K562 (cell line): Measurements from ENCODE around the gene VPREB1. TPM values are rescaled to one million over a fixed set of nuclear protein-coding genes. Genes with fewer than 3 reads are reported as not detected.

Experiments used
- ATAC-seq: fragments of 200-7000 bp; cut with Tn5 transposase; 3 replicates; pipeline ENCODE4 v1.9.1; 2020; ENCODE audit warnings: moderate library complexity
- BruUV-seq: library from RNA; stranded (reverse); fragments of 400-500 nt; replicated peaks from 2 replicates; lab custom pipeline; 2021; lab: Mats Ljungman, UMichigan
- CTCF ChIA-PET: fragments of 300-600 bp; formaldehyde crosslinking; extraction: SDS; loops from one replicate; lab custom pipeline; 2021; ENCODE audit warnings: low intra/inter-chr PET ratio; lab: Yijun Ruan, JAX
- POLR2A ChIA-PET: fragments of 300-600, 350-650 bp; sonication (Branson Sonifier 250); formaldehyde crosslinking; extraction: SDS; loops from one replicate; lab custom pipeline; 2021; ENCODE audit warnings: antibody characterized with exemption, inconsistent platforms; lab: Yijun Ruan, JAX
- DNase-seq, 4 experiments: peaks; one replicate each; pipeline versions ENCODE4 v3.0.0 to v3.0.0-alpha.2; 2011 to 2018; ENCODE audit warnings: low spot score in 3 of 4, mixed read lengths in 3 of 4; ENCODE audit errors: extremely low read depth in 1 of 4
- FAIRE-seq: peaks from 2 replicates; lab custom pipeline; 2011; peaks lifted over from hg19 to GRCh38; lab: Jason Lieb, UNC
- H2AFZ ChIP-seq: 2 replicates; pipeline ENCODE4 v1.6.0; 2011; ENCODE audit warnings: low read depth, low read length, control low read depth, inconsistent platforms
- H3K27ac ChIP-seq: fragments of 200-600 bp; 3 replicates; pipeline ENCODE4 v1.8.0; 2011; ENCODE audit warnings: low read depth, mild to moderate bottlenecking, control low read depth, inconsistent platforms, low read length, moderate library complexity, mixed read lengths; ENCODE audit errors: extremely low read depth
- H3K27me3 ChIP-seq, 2 experiments: fragments of 300-600 bp in 1 of 2; 2 replicates in 1 of 2; 3 replicates in 1 of 2; pipeline versions ENCODE4 v1.6.0 to v1.8.0; 2011; ENCODE audit warnings: inconsistent platforms in 2 of 2, low read length in 2 of 2, mild to moderate bottlenecking in 1 of 2, mixed read lengths in 1 of 2, moderate library complexity in 1 of 2; ENCODE audit not compliant: control insufficient read depth in 2 of 2, insufficient read depth in 2 of 2
- H3K36me3 ChIP-seq: fragments of 300-600 bp; 3 replicates; pipeline ENCODE4 v1.8.0; 2011; ENCODE audit warnings: mild to moderate bottlenecking, low read length, inconsistent platforms; ENCODE audit not compliant: control insufficient read depth, insufficient read depth
- H3K4me1 ChIP-seq, 2 experiments: fragments of 200-600 bp in 1 of 2; replicated peaks in 1 of 2; 2 replicates in 1 of 2; 3 replicates in 1 of 2; pipeline versions ENCODE4 v1.5.1 to v1.8.0; 2011; ENCODE audit warnings: inconsistent platforms in 2 of 2, low read length in 2 of 2, mild to moderate bottlenecking in 1 of 2, mixed read lengths in 1 of 2, moderate library complexity in 1 of 2; ENCODE audit not compliant: control insufficient read depth in 2 of 2, insufficient read depth in 2 of 2
- H3K4me2 ChIP-seq: 2 replicates; pipeline ENCODE4 v1.6.1; 2011; ENCODE audit warnings: low read length, control low read depth, inconsistent platforms, mixed read lengths; ENCODE audit not compliant: insufficient read depth
- H3K4me3 ChIP-seq: fragments of 200-600 bp; sonication (generic), shearing (Covaris generic); 2 replicates; pipeline ENCODE4 v1.5.1; 2016; ENCODE audit warnings: control low read depth, inconsistent platforms
- H3K79me2 ChIP-seq: fragments of 200-600 bp; 3 replicates; pipeline ENCODE4 v1.8.0; 2011; ENCODE audit warnings: low read length, inconsistent platforms; ENCODE audit not compliant: control insufficient read depth, insufficient read depth
- H3K9ac ChIP-seq, 2 experiments: 2 replicates each; pipeline versions ENCODE4 v1.6.0 to v1.6.1; 2011; ENCODE audit warnings: low read depth in 2 of 2, low read length in 2 of 2, control low read depth in 1 of 2, inconsistent platforms in 1 of 2, mild to moderate bottlenecking in 1 of 2, mixed read lengths in 1 of 2; ENCODE audit not compliant: insufficient read depth in 1 of 2
- H3K9me1 ChIP-seq: one replicate; pipeline ENCODE4 v1.6.0; 2011; ENCODE audit warnings: inconsistent platforms, mild to moderate bottlenecking, low read length, moderate library complexity; ENCODE audit not compliant: control insufficient read depth, insufficient read depth
- H3K9me3 ChIP-seq: replicated peaks from 2 replicates; pipeline ENCODE4 v1.5.1; 2011; ENCODE audit warnings: low read depth, low read length, inconsistent platforms; ENCODE audit not compliant: control insufficient read depth, insufficient read depth
- H4K20me1 ChIP-seq: replicated peaks from 2 replicates; pipeline ENCODE4 v1.6.1; 2011; ENCODE audit warnings: low read length, inconsistent platforms, mixed read lengths; ENCODE audit not compliant: control insufficient read depth, insufficient read depth
- ARID2 ChIP-seq: fragments of 450-650 bp; IDR thresholded peaks from 2 replicates; pipeline ENCODE4 v1.6.1; 2017; ENCODE audit warnings: antibody characterized with exemption, mild to moderate bottlenecking
- BDP1 ChIP-seq: IDR thresholded peaks from 3 replicates; pipeline ENCODE4 v1.6.1; 2011; ENCODE audit not compliant: insufficient read length, insufficient read depth
- CREBBP ChIP-seq: IDR thresholded peaks from one replicate; pipeline ENCODE4 v1.6.1; 2012; ENCODE audit warnings: low read depth, mild to moderate bottlenecking, control low read depth, inconsistent platforms, low read length
- HDAC2 ChIP-seq: fragments of 450-650 bp; IDR thresholded peaks from 2 replicates; pipeline ENCODE4 v1.6.1; 2016; ENCODE audit warnings: mild to moderate bottlenecking
- MEF2D ChIP-seq: conservative IDR thresholded peaks from 2 replicates; pipeline ENCODE4 v1.6.1; 2016; ENCODE audit warnings: low read depth, missing genetic modification characterization, missing compliant biosample characterization
- MTA1 ChIP-seq: fragments of 450-650 bp; IDR thresholded peaks from 2 replicates; pipeline ENCODE4 v1.6.1; 2017; ENCODE audit warnings: borderline replicate concordance
- MTA3 ChIP-seq: fragments of 450-650 bp; formaldehyde crosslinking; IDR thresholded peaks from 2 replicates; pipeline ENCODE4 v1.6.1; 2017; ENCODE audit warnings: mild to moderate bottlenecking, borderline replicate concordance
- NFIC ChIP-seq: fragments of 450-650 bp; IDR thresholded peaks from 2 replicates; pipeline ENCODE4 v1.6.1; 2017; ENCODE audit warnings: mild to moderate bottlenecking, inconsistent platforms
- NR3C1 ChIP-seq: sonication (generic); formaldehyde crosslinking; IDR thresholded peaks from 2 replicates; pipeline ENCODE4 v1.8.1; 2022; ENCODE audit warnings: missing genetic modification reagents
- RB1 ChIP-seq: fragments of 450-650 bp; IDR thresholded peaks from 2 replicates; pipeline ENCODE4 v1.6.1; 2017; ENCODE audit warnings: low read depth, mild to moderate bottlenecking
- RBM25 ChIP-seq: fragments of 200-400 bp; formaldehyde crosslinking; IDR thresholded peaks from 2 replicates; pipeline ENCODE4 v1.6.1; 2018; ENCODE audit warnings: low read length, low read depth, moderate library complexity; ENCODE audit not compliant: severe bottlenecking
- RREB1 ChIP-seq: fragments of 250-450 bp; sonication (Bioruptor Pico); IDR thresholded peaks from 2 replicates; pipeline ENCODE4 v1.4.0; 2020
- SMARCB1 ChIP-seq: IDR thresholded peaks from 2 replicates; pipeline ENCODE4 v1.6.1; 2011; ENCODE audit warnings: improper control_type of control experiment, low read depth; ENCODE audit not compliant: insufficient read length
- ZFP36 ChIP-seq: fragments of 150-350 bp; IDR thresholded peaks from 2 replicates; pipeline ENCODE4 v1.6.1; 2018; ENCODE audit warnings: low read length, low read depth; ENCODE audit not compliant: partially characterized antibody
- ZNF384 ChIP-seq: IDR thresholded peaks from 2 replicates; pipeline ENCODE4 v1.6.1; 2012; ENCODE audit warnings: low read depth, low read length, improper control_type of control experiment
- ZNF584 ChIP-seq: fragments of 200-800 bp; sonication (Bioruptor generic); IDR thresholded peaks from 2 replicates; pipeline ENCODE4 v1.6.1; 2016; ENCODE audit warnings: low read depth, mild to moderate bottlenecking, missing genetic modification characterization, missing compliant biosample characterization
- ZNF830 ChIP-seq: fragments of 250-450 bp; sonication (Bioruptor Pico); IDR thresholded peaks from 2 replicates; pipeline ENCODE4 v1.5.0; 2021; ENCODE audit warnings: mild to moderate bottlenecking
- WGBS: fragments of 100-300 bp; shearing (Covaris generic); methylation state at CpG from one replicate; pipeline ENCODE4 v1.1.6; 2016; ENCODE audit warnings: low coverage, mixed read lengths; ENCODE audit not compliant: insufficient coverage; ENCODE audit errors: missing lambda C conversion rate; 5-methylcytosine and 5-hydroxymethylcytosine counted together
- in situ Hi-C: fragments of 300-500 bp; cut with MboI; formaldehyde crosslinking; loops from 4 replicates; pipeline ENCODE4 v1.15.0; 2018; ENCODE audit warnings: inconsistent platforms, mixed read lengths
- intact Hi-C: fragments of 100-400 bp; cut with micrococcal nuclease; formaldehyde crosslinking; loops from 2 replicates; pipeline ENCODE4 v1.14.2; 2022
- polyA plus RNA-seq, 8 experiments: library from polyadenylated mRNA; depleted of rRNA in 4 of 8; stranded (reverse) in 5 of 8; unstranded in 3 of 8; fragments of >200 nt; fragmentation: Nextera tagmentation in 2 of 8; fragmentation: Illumina TruSeq in 1 of 8; extraction: Ambion mirVana in 2 of 8; extraction: Trizol in 1 of 8; gene quantifications; 2 replicates each; pipeline versions ENCODE4 v1.2.1 to v1.2.3, GENCODE V29; 2011 to 2014; ENCODE audit warnings: inconsistent platforms in 1 of 8, missing spikeins in 1 of 8
- total RNA-seq, 7 experiments: library from RNA; depleted of rRNA in 6 of 7; stranded (reverse); fragments of >200 nt in 6 of 7; fragmentation: Illumina TruSeq in 2 of 7; extraction: Trizol in 2 of 7; gene quantifications; 2 replicates each; pipeline versions ENCODE4 v1.2.1 to v1.2.3, GENCODE V29; 2011 to 2021; ENCODE audit warnings: low replicate concordance in 1 of 7

VPREB1 gene
- total and polyA plus RNA-seq, 9 of the 15 experiments (the other 6 are each of a cell fraction or from before 2014, with no cell fraction given): not detected

- in situ Hi-C loops (no loop called here), intact Hi-C loops (loop anchor here (1.0 to 2.0 kb wide), 2 partner anchors 27 to 40 kb away; no protein-coding TSS in a partner anchor)
- no peak overlapping the region for H3K4me2 ChIP-seq
- H3K27me3 ChIP-seq: peaks cover 46 to 65% of the 10 kb centered on the region in 2 experiments
- no peak overlapping the region for H2AFZ ChIP-seq
- BruUV-seq: no TSS peak
- H3K9ac ChIP-seq: no peak overlapping the region
- no peaks in the 10 kb centered on the region for H3K36me3 ChIP-seq
- no peaks in the 10 kb centered on the region for H3K4me1 ChIP-seq
- no peaks in the 10 kb centered on the region for H3K9me3 ChIP-seq
- DNase-seq: peak; percentile 78 to 85 (median 82)
- ChIA-PET CTCF (interaction anchor here (0.6 to 2.2 kb wide), 8 partner anchors 22 to 175 kb away, joined by 3 to 12 read pairs (median 5); no protein-coding TSS in a partner anchor), POLR2A (interaction anchor here (0.7 to 1.7 kb wide), 11 partner anchors 9 to 127 kb away, joined by 3 to 8 read pairs (median 3); partner anchors contain the start of gene VPREB1)
- no peak overlapping the region for H3K27ac ChIP-seq
- FAIRE-seq: peak; percentile 82
- H3K9me1 ChIP-seq: no peaks in the 10 kb centered on the region
- H4K20me1 ChIP-seq: peaks cover 8% of the 10 kb centered on the region; the same call in 1 of the 2 replicates
- 1% methylated on average over 2 of the region's 2 CpGs for WGBS
- H3K79me2 ChIP-seq: no peaks in the 10 kb centered on the region
- ATAC-seq: peak; percentile 84
- no peak overlapping the region for H3K4me3 ChIP-seq
- TF ChIP-seq HDAC2 (no peak), ZNF384 (0 out of 2 replicates have a peak, but pooled peaks have one; percentile 1), ZNF830 (CRISPR knock-in tag) (no peak), RBM25 (no peak), SMARCB1 (no peak), RREB1 (CRISPR knock-in tag) (no peak), MTA3 (no peak), ARID2 (no peak), RB1 (peak; percentile 44; the same call in 1 of the 2 replicates), NR3C1 (CRISPR knock-in tag) (no peak), MEF2D (tag) (no peak), ZNF584 (no peak), NFIC (no peak), CREBBP (no peak), BDP1 (no peak), MTA1 (no peak), ZFP36 (no peak)
Observed at GRCh38 chr22:22235558-22235957, 9.0 kb upstream of the VPREB1 start.
